Measurements from ENCODE around the gene HCRTR1. TPM values are rescaled to one million over a fixed set of nuclear protein-coding genes. Genes with fewer than 3 reads are reported as not detected.

HCRTR1 gene
- total RNA-seq, 1 donor from 2014 or later: not detected

DNA sequence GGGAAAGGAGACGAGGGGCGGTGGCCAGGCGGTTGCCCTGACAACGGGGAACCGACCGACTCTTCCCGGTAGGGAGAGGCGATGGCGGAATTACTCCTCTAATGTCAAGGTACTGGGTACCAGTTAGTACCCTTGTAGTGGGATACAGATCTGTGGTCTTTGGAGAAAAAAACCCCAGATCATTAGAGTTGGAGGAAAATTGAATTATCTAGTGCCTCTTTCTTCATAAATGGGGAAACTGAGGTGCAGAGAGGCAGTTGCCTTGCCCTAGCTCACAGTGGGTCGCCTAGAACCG lies 27.7 kb downstream of the HCRTR1 start:
- DNase-seq (ENCODE audit: low read depth, low spot score): no peak
- Mint-ChIP-seq H3K36me3 (ENCODE audit: low read depth) (no peaks in the 10 kb centered on the region), H3K27ac (ENCODE audit: unreplicated experiment) (peak overlapping the region; percentile 100), H3K27me3 (ENCODE audit: low read depth) (peaks cover 2% of the 10 kb centered on the region), H3K9me3 (no peaks in the 10 kb centered on the region), H3K4me3 (peak overlapping the region; percentile 99), H3K4me1 (peaks cover 26% of the 10 kb centered on the region)
- TF ChIP-seq, protein P1, sequence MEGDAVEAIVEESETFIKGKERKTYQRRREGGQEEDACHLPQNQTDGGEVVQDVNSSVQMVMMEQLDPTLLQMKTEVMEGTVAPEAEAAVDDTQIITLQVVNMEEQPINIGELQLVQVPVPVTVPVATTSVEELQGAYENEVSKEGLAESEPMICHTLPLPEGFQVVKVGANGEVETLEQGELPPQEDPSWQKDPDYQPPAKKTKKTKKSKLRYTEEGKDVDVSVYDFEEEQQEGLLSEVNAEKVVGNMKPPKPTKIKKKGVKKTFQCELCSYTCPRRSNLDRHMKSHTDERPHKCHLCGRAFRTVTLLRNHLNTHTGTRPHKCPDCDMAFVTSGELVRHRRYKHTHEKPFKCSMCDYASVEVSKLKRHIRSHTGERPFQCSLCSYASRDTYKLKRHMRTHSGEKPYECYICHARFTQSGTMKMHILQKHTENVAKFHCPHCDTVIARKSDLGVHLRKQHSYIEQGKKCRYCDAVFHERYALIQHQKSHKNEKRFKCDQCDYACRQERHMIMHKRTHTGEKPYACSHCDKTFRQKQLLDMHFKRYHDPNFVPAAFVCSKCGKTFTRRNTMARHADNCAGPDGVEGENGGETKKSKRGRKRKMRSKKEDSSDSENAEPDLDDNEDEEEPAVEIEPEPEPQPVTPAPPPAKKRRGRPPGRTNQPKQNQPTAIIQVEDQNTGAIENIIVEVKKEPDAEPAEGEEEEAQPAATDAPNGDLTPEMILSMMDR (conservative IDR thresholded peaks at IDR 0.05): no peak

DNA sequence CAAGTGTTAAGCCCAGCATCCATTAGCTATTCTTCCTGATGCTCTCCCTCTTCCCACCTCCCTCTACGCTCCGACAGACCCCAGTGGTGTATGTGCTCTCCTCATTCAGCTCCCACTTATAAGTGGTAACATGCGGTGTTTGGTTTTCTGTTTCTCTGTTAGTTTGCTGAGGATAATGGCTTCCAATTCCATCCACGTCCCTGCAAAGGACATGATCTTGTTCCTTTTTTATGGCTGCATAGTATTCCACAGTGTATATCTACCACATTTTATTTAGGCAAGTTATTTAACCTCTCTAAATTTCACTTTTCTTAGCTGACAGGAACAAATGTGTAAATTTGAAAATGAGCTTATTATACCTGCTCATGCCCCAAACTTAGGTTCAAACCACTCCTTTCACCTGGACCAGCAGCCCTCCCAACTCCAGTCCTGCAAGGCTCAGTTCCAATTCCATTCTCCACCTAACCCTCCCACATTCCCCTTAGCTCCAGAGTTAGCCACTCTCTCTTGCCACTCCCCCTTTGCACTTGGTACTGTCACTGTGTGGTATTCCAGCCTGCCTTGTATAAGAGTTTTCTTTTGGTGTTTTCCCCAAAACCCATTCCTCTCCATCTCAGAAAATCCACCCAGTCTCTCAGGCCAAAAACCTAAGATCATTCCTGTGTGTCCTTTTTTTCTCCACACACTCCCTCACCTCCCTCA lies 28.9 kb downstream of the HCRTR1 start:
- H3K36me3 Mint-ChIP-seq (ENCODE audit: low read depth): no peaks in the 10 kb centered on the region
- no peak for DNase-seq (ENCODE audit: low read depth, low spot score)
- peak overlapping the region; percentile 99 for H3K4me3 Mint-ChIP-seq
- peaks cover 6% of the 10 kb centered on the region for H3K27me3 Mint-ChIP-seq (ENCODE audit: low read depth)
- no peak overlapping the region for H3K27ac Mint-ChIP-seq (ENCODE audit: unreplicated experiment)
- TF ChIP-seq, protein P1 (conservative IDR thresholded peaks at IDR 0.05): no peak
- peaks cover 26% of the 10 kb centered on the region for H3K4me1 Mint-ChIP-seq
- H3K9me3 Mint-ChIP-seq: no peaks in the 10 kb centered on the region

DNA sequence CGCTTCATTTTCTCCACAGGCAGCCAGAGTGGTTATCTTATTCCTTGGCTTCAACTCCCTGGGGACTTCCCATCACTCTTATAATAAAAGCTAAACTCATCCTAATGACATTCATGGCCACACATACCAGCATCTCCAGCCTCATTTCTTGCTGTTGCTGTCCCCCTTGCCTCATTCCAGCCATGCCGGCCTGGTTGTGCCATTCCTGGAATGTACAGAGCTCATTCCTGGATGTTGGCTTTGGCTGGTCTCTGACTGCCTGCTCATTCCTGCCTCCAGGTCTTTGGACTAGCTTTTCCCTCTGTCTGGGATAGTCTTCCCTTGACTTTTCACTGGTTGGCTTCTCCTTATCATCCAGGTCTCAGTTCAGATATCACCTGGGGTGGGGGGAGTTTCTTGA lies 29.6 kb downstream of the HCRTR1 start:
- TF ChIP-seq, protein P1 (conservative IDR thresholded peaks at IDR 0.05): no peak
- H3K27ac Mint-ChIP-seq (ENCODE audit: unreplicated experiment): no peak overlapping the region
- peaks cover 8% of the 10 kb centered on the region for H3K27me3 Mint-ChIP-seq (ENCODE audit: low read depth)
- H3K4me1 Mint-ChIP-seq: peaks cover 26% of the 10 kb centered on the region
- no peaks in the 10 kb centered on the region for H3K36me3 Mint-ChIP-seq (ENCODE audit: low read depth)
- DNase-seq (ENCODE audit: low read depth, low spot score): no peak
- H3K9me3 Mint-ChIP-seq: no peaks in the 10 kb centered on the region
- peak overlapping the region; percentile 99 for H3K4me3 Mint-ChIP-seq

DNA sequence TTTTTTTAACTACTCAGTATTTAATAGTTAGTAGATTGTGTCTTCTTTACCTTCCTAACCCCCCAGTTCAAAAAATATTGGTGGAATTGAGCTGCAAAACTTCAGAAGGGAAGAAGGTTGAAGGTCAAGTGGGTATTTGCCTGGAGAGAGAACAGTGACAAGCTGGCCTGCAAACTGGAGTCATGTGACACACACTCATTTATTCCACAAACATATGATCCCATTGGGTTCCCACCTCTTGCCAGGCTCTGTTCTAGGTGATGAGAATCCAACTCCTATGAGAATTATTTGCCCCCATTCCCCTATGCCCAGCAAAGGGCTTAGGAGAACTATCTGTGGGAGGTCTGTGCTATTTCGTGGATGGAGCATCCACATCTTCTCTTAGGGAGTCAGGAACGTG lies 30.7 kb downstream of the HCRTR1 start:
- Mint-ChIP-seq H3K4me3 (peak overlapping the region; percentile 43), H3K4me1 (peaks cover 26% of the 10 kb centered on the region), H3K9me3 (no peaks in the 10 kb centered on the region), H3K36me3 (ENCODE audit: low read depth) (no peaks in the 10 kb centered on the region), H3K27me3 (ENCODE audit: low read depth) (peaks cover 8% of the 10 kb centered on the region), H3K27ac (ENCODE audit: unreplicated experiment) (no peak overlapping the region)
- no peak for DNase-seq (ENCODE audit: low read depth, low spot score)
- TF ChIP-seq, protein P1 (conservative IDR thresholded peaks at IDR 0.05): no peak

DNA sequence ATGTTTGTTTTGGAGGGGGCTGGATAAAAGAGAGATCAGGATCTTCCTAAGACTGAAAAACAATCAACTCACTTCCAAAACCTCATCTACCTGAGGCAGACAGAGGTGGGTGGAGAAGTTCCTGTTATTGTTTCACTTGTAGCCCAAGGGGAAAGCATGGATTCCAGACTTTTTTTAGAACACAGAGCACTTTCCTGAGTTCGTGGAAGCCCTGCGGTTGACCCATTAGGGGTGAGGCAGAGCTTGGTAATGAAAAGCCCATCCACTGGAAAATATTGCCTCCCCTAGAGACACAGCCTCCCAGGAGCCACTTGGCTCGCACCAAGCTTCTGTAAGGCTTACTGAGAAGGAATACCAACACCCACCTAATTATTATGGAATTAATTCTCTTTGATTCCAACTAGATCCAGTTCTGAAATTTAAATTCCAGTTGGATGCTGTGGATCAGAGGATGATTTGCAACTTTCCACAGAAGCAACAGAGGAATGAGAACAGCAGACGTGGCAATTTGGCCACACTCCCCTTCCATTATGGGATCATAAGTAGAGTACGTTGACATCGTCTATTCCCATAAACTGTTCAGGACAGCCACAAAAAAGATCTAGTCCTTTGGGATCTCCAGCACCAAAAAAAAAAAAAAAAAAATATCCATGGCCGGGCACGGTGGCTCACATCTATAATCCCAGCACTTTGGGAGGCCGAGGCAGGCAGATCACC lies 31.3 kb downstream of the HCRTR1 start:
- Mint-ChIP-seq H3K4me1 (peaks cover 23% of the 10 kb centered on the region), H3K4me3 (no peak overlapping the region), H3K36me3 (ENCODE audit: low read depth) (no peaks in the 10 kb centered on the region), H3K27ac (ENCODE audit: unreplicated experiment) (no peak overlapping the region), H3K27me3 (ENCODE audit: low read depth) (peaks cover 8% of the 10 kb centered on the region), H3K9me3 (no peaks in the 10 kb centered on the region)
- TF ChIP-seq, protein P1 (conservative IDR thresholded peaks at IDR 0.05): no peak
- DNase-seq (ENCODE audit: low read depth, low spot score): no peak

Data from neural crest cell (in vitro differentiated cells).